Parathyroid adenoma (tissue), 2 donors: ENCODE measurements around the gene MT1X.

ENCODE experiments used
- H2AFZ ChIP-seq: fragments of 300-600 bp; sonication (generic); one replicate; pipeline ENCODE4 v1.7.0; 2017; ENCODE audit warnings: antibody characterized with exemption, mild to moderate bottlenecking
- H3K27ac ChIP-seq: fragments of 300-600 bp; sonication (generic); one replicate; pipeline ENCODE4 v1.7.0; 2017
- H3K27me3 ChIP-seq: fragments of 300-600 bp; sonication (generic); one replicate; pipeline ENCODE4 v1.7.0; 2017; ENCODE audit warnings: low read length; ENCODE audit not compliant: control insufficient read depth, insufficient read depth
- H3K36me3 ChIP-seq: fragments of 300-600 bp; sonication (generic); one replicate; pipeline ENCODE4 v1.7.0; 2017; ENCODE audit warnings: low read length; ENCODE audit not compliant: control insufficient read depth, insufficient read depth
- H3K4me1 ChIP-seq: fragments of 300-600 bp; sonication (generic); one replicate; pipeline ENCODE4 v1.7.0; 2017; ENCODE audit warnings: control low read depth
- H3K4me2 ChIP-seq: fragments of 300-600 bp; sonication (generic); one replicate; pipeline ENCODE4 v1.7.0; 2017; ENCODE audit warnings: low read length
- H3K4me3 ChIP-seq: fragments of 300-600 bp; sonication (generic); one replicate; pipeline ENCODE4 v1.7.0; 2017; ENCODE audit warnings: low read depth, low read length
- H3K79me2 ChIP-seq: fragments of 300-600 bp; sonication (generic); one replicate; pipeline ENCODE4 v1.7.0; 2017; ENCODE audit warnings: control low read depth
- H3K9ac ChIP-seq: fragments of 300-600 bp; sonication (generic); one replicate; pipeline ENCODE4 v1.7.0; 2017; ENCODE audit warnings: mild to moderate bottlenecking
- H3K9me3 ChIP-seq: fragments of 300-600 bp; sonication (generic); one replicate; pipeline ENCODE4 v1.7.0; 2017; ENCODE audit warnings: low read length; ENCODE audit not compliant: control insufficient read depth
- TF ChIP-seq, protein P1 (sequence below): fragments of 300-600 bp; sonication (generic); IDR thresholded peaks from one replicate; pipeline ENCODE4 v1.7.0; 2017; ENCODE audit warnings: antibody characterized with exemption, mild to moderate bottlenecking
- donor health status: primary hyperparathyroidism.

The MT1X gene

GRCh38 chr16:56645838-56646237, 36.4 kb upstream of the MT1X start:
- Histone ChIP-seq H3K79me2 (no peaks in the 10 kb centered on the region), H3K4me2 (no peak overlapping the region), H3K9me3 (no peaks in the 10 kb centered on the region), H3K4me3 (no peak overlapping the region), H3K4me1 (peaks cover 4% of the 10 kb centered on the region), H3K27ac (no peak overlapping the region), H3K27me3 (no peaks in the 10 kb centered on the region), H3K9ac (no peak overlapping the region), H3K36me3 (no peaks in the 10 kb centered on the region), H2AFZ (no peak overlapping the region)
- TF ChIP-seq, protein P1, sequence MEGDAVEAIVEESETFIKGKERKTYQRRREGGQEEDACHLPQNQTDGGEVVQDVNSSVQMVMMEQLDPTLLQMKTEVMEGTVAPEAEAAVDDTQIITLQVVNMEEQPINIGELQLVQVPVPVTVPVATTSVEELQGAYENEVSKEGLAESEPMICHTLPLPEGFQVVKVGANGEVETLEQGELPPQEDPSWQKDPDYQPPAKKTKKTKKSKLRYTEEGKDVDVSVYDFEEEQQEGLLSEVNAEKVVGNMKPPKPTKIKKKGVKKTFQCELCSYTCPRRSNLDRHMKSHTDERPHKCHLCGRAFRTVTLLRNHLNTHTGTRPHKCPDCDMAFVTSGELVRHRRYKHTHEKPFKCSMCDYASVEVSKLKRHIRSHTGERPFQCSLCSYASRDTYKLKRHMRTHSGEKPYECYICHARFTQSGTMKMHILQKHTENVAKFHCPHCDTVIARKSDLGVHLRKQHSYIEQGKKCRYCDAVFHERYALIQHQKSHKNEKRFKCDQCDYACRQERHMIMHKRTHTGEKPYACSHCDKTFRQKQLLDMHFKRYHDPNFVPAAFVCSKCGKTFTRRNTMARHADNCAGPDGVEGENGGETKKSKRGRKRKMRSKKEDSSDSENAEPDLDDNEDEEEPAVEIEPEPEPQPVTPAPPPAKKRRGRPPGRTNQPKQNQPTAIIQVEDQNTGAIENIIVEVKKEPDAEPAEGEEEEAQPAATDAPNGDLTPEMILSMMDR, result no peak

- H3K4me2 ChIP-seq, result no peak overlapping the region
- H3K4me3 ChIP-seq, result no peak overlapping the region
- TF ChIP-seq, protein P1, result no peak
- H3K27ac ChIP-seq, result no peak overlapping the region
- H2AFZ ChIP-seq, result no peak overlapping the region
- no peaks in the 10 kb centered on the region for H3K36me3 ChIP-seq
- H3K4me1 ChIP-seq, result peaks cover 4% of the 10 kb centered on the region
- no peaks in the 10 kb centered on the region for H3K79me2 ChIP-seq
- H3K9me3 ChIP-seq, result no peaks in the 10 kb centered on the region
- no peaks in the 10 kb centered on the region for H3K27me3 ChIP-seq
- H3K9ac ChIP-seq, result no peak overlapping the region
Measured at GRCh38 chr16:56647641-56648431, 34.4 kb upstream of the MT1X start.

- Histone ChIP-seq H3K36me3 (no peaks in the 10 kb centered on the region), H3K4me1 (no peaks in the 10 kb centered on the region), H3K79me2 (no peaks in the 10 kb centered on the region), H3K4me2 (no peak overlapping the region), H3K9me3 (no peaks in the 10 kb centered on the region), H3K27ac (no peak overlapping the region), H3K27me3 (no peaks in the 10 kb centered on the region), H3K9ac (no peak overlapping the region), H3K4me3 (no peak overlapping the region), H2AFZ (no peak overlapping the region)
- TF ChIP-seq, protein P1, result no peak
Measured at GRCh38 chr16:56649271-56649670, 33.0 kb upstream of the MT1X start.

DNA sequence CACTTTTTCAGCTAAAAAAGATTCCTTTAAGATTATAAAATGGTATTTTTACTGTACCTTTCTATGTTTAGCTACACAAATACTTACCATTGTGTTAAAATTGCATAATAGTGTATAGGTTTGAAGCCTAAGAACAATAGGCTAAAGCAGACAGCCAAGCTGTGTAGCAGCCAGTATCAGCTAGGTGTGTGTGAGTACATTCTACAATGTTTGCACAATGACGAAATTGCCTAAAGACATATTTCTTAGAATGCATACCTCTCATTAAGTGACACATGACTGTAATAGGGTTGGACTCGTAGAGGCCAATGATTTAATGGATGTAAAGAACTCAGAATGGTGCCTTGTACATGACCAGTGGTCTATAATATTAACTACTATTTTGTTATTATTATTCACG, 32.5 kb upstream of the MT1X start:
- Histone ChIP-seq H3K27ac (no peak overlapping the region), H3K4me1 (no peaks in the 10 kb centered on the region), H3K4me3 (no peak overlapping the region), H3K36me3 (no peaks in the 10 kb centered on the region), H3K79me2 (no peaks in the 10 kb centered on the region), H3K27me3 (no peaks in the 10 kb centered on the region), H3K9ac (no peak overlapping the region), H2AFZ (no peak overlapping the region), H3K9me3 (no peaks in the 10 kb centered on the region), H3K4me2 (no peak overlapping the region)
- TF ChIP-seq, protein P1, result no peak

DNA sequence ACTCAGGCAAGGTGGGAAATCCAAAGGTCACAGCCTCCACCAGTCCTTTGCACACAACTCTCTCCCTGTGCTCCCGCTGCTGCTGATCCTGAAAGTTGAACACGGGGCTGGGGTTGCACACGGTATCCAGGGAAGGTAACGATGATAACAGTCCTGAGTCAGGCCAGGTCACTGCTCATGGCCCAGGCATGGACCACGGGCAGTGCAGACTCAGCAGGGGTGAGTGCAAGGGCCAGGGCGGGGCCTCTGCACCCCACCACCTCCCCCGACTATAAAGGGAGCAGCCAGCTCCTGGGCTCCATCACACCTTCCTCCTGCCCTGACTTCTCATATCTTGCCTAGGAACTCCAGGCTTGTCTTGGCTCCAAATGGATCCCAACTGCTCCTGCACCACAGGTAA, 30.7 kb upstream of the MT1X start, which contains the start of gene MT1B:
TSS of gene MT1B (plus strand) at position 301 of the 400 bp plus-strand sequence. CDS start at position 369, 68 bp downstream.
- Histone ChIP-seq H3K27ac (no peak within 1 kb of the TSS), H3K4me3 (no peak within 1 kb of the TSS), H3K4me2 (no peak within 1 kb of the TSS), H3K79me2 (no peaks in the 10 kb centered on the region), H3K36me3 (no peaks in the 10 kb centered on the region), H2AFZ (no peak within 1 kb of the TSS), H3K9ac (no peak within 1 kb of the TSS), H3K4me1 (peaks cover 3% of the 10 kb centered on the region), H3K27me3 (no peaks in the 10 kb centered on the region), H3K9me3 (no peaks in the 10 kb centered on the region)
- TF ChIP-seq, protein P1, result no peak
